GM18907 (cell line): ENCODE data around the gene ZFYVE21.

Experiments used
- ATAC-seq: cut with Tn5 transposase; IDR thresholded peaks from one replicate; pipeline ENCODE4 v1.9.1; 2021; ENCODE audit warnings: mild to moderate bottlenecking, moderate library complexity; ENCODE audit not compliant: unreplicated experiment

The ZFYVE21 gene

GRCh38 chr14:103735815-103736545, 20.4 kb downstream of the ZFYVE21 start:
- no peak for ATAC-seq

DNA sequence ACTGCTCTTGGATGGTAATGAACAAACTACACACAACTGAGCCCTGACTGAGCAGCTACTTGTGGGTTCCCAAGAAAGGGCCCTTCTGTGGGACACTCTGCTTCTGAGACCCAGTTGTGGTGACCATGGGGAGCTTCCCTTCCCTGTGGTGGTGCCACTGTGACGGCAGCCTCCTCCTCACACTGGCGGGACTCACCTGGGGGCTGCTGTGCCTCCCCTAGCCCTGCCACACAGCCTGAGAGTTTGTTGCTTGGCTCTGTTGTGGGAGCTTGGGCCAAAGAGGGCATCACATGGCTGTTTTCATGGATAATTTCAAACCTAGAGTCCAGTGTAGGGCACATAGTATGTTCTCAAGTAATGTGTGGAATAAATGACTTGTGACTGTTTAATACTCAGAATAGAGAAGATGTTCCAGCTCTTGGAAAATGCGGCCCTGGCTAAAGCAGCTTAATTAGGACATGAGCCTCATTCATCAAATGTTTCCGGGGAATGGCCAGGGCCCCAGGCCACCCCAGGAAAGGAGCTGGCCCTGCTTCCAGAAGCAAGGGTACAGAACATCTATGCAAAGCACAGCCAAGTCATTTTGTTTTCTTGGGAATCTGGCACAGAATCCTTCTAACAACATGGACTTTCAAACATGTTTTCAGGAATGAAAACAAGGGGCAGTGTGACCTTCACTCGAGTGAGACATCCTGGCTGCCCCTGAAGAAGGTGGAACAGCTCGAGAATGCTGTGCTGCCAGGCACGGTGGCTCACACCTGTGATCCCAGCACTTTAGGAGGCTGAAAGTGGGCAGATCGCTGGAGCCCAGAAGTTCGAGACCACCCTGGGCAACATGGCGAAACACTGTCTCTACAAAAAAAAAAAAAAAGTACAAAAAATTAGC, 21.2 kb downstream of the ZFYVE21 start:
- ATAC-seq: no peak

- ATAC-seq: no peak
Observed at GRCh38 chr14:103737432-103738045, 21.9 kb downstream of the ZFYVE21 start.

DNA sequence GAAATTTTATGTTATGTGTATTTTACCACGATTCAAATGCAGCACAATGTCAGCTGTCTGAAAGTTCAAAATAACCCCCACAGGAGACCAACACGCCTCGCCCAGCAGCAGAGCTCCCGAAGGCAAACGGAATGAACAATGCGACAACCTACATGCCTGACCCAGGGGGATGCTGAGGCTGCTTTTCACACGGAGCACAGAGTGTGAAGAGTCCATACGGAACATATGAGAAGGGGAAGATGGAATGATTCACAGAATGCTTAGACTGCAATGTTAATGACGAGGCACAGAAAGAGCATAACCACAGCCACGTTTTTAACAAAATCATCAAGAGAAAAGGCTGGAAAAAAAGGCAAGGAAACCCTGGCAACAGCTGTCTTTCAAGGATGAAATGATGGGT, 22.6 kb downstream of the ZFYVE21 start:
- ATAC-seq: no peak

GRCh38 chr14:103738701-103739451, 23.3 kb downstream of the ZFYVE21 start:
- ATAC-seq: no peak

GRCh38 chr14:103739466-103739792, 23.8 kb downstream of the ZFYVE21 start:
- ATAC-seq: no peak

GRCh38 chr14:103739793-103740501, 24.3 kb downstream of the ZFYVE21 start:
- ATAC-seq: no peak

DNA sequence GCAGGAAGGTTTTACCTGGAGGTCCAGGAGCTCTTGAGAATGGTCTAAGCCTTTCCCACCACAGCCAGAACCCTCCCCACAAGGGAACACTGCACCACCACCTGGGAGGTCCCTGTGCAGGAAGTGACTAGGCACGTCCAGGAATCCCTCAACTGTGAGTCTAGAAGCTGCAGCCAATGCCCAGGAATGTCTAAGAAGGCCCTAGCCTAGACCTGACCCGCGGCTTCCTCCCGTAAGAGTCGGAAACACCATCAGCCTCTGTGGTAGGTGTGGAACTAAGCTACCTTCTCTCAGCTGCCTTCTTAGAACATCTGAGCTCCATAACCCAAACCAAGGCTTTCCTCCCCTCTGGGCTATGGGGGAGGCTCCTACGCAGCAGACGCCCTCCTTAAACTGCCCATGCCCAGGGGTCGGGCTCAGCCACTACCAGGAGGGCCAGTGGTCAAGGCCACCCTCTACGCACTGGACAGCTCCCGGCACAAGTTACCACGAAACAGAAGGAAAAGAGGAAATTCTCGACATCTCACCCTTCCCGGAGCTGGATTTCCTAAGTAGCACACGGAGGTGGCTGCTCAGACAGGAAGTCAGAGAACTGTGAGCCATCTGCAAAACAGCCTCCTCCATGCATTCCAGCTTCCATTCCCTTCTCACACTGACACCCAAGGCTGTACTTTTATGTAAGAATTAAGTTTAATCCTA, 25.5 kb downstream of the ZFYVE21 start:
- no peak for ATAC-seq

DNA sequence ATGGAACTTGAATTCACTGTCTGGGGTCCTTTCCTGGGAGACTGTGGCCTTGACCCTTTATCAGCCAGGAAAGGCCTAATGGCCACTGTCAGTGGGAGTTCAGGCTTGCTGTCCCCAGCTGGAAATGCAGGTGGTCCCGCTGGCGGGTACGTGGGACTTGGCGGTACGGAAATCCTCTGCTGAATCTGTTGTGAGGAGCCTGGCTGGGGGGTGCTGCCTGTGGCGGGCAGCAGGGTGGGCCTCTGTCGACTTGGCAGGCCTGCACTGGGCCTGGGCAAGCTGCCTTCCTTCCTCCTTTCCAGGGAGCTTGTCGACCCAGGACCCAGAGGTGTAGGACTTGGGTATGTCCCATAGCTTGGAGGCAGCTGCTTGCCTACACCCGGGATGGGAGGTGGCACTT, 26.3 kb downstream of the ZFYVE21 start:
- ATAC-seq: no peak

GRCh38 chr14:103742499-103743255, 27.1 kb downstream of the ZFYVE21 start:
- no peak for ATAC-seq

GRCh38 chr14:103743691-103744090, 28.1 kb downstream of the ZFYVE21 start:
- no peak for ATAC-seq

DNA sequence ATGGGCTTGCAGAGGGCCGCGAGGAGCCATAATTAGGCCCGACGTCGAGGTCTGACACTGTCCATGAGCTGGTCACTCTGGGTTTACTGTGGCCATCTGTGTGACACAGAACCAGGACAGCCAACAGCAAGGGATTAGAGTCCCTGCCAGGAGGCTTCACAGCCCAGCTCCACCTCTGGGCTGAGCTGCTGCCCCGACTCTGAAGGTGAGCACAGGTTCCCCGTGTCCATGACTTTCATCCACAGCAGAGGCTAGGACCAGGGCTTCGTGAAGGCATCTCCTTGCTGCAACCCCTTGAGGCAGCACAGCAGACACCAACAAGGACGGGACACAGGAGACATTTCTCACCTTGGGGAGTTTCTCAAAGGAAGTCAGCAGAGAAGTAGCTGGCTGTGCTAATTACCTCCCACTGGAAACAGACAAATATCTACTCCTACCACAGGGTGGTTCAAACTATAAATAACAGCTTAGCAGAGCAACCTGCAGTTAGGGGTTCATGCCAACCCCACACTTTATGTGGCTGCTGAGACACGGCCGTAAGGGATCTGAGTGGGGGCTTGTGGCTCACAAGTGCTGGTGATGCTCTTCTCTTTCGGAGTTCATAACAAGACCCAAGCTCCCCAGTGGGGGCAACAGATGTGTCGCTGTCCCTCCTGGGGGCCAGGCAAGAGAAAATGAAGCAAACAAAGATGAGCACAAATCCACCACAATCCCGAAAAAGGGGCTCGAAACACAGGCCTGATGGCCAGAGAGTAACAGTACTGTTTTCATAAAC, 29.2 kb downstream of the ZFYVE21 start:
- ATAC-seq: no peak

GRCh38 chr14:103745424-103745823, 29.8 kb downstream of the ZFYVE21 start:
- ATAC-seq: no peak

DNA sequence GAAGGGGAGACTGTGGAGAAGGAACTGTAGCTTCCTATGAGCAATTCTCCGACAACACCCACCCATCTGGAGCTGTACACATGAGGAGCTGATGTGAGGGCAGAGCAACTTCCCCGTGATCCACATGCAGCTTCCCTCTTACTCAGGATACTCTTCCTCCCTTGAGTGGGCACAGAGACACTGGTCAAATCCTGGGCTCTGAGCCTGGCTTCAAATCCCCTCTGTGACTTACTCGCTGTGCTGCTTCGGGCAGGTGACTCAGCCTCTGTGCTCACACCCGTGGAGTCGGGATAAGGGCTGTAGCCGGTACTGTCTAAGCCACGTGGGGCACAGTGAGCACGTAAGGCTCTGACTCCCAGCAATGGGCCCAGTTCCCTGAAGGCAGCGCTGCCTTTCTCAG, 31.1 kb downstream of the ZFYVE21 start:
- ATAC-seq: no peak

DNA sequence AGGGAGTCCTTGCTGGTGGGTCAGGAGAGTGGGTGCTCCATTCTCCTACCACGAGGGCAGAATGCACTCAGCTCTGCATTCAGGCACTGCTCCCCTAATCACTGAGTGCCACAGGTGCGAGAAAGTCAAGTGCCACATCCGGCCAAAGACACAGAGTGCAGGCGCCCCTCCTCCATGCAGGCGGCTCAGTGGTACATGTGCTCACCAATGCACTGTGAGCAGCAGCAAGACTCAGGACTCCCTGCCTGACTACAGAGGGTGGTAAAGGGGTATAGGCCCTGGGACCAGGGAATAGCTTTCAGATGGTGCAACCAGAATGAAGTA, 32.9 kb downstream of the ZFYVE21 start:
- no peak for ATAC-seq

GRCh38 chr14:103749452-103749851, 33.8 kb downstream of the ZFYVE21 start:
- ATAC-seq: no peak

- ATAC-seq: no peak
Observed at GRCh38 chr14:103749860-103750259, 34.2 kb downstream of the ZFYVE21 start.

DNA sequence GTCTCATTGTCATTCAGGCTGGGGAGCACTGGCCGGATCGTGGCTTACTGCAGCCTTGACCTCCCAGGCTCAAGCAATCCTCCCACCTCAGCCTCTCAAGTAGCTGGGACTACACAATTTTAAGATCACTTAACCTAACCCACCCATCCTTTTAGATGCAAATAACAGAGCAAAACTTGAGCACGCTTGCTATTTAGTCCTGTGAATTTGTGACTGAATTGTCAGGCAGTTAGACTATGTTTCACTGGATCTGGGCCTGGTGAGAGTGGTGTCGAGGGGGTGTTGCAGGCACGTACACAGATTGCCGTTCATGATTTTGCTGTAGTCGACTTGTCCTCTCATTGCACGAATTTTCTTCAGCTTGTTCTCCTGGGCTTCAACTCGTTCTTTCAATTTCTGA, 38.2 kb downstream of the ZFYVE21 start:
- no peak for ATAC-seq

DNA sequence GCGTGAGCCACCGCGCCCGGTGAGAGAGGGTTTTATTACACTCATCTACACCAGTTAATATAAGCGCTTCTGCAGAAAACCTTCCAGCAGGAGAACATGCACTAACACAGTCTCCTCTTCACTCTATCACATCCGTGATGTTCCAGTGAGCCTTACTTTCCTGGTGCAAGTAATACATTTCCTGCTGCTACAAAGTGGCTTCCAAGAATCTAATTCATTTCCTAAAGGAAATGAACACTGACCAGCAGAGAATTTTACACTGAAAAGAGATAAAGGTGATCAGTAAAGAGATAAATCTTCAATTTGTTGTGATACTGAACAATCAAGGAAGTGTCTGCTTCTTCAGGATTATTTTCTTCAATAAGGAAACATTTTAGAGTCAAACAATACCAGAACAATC, 39.5 kb downstream of the ZFYVE21 start:
- no peak for ATAC-seq
